Measurements from ENCODE around the gene PHACTR1.
"Not testable (repeated sequence)": the region's sequence is repeated elsewhere in the genome, so short reads cannot be mapped to it uniquely, and the experiment has no call there.

Gene PHACTR1

GRCh38 chr6:12716298-12716916, at the start of gene PHACTR1:
TSS of gene PHACTR1 (plus strand) at chr6:12716767.
- no peak for DNase-seq

GRCh38 chr6:12666886-12667285, 49.7 kb upstream of the PHACTR1 start:
- no peak for DNase-seq

GRCh38 chr6:12675931-12676330, 40.6 kb upstream of the PHACTR1 start:
- no peak for DNase-seq

- DNase-seq, result no peak
Observed at GRCh38 chr6:12679341-12679740, 37.2 kb upstream of the PHACTR1 start.

GRCh38 chr6:12693122-12693521, 23.4 kb upstream of the PHACTR1 start:
- DNase-seq, result no peak

GRCh38 chr6:12698298-12698697, 18.3 kb upstream of the PHACTR1 start:
- no peak for DNase-seq

- DNase-seq, result no peak
Observed at GRCh38 chr6:12704946-12705345, 11.6 kb upstream of the PHACTR1 start.

- no peak for DNase-seq
Observed at GRCh38 chr6:12709116-12709515, 7.5 kb upstream of the PHACTR1 start.

- no peak for DNase-seq
Observed at GRCh38 chr6:12709556-12710232, 6.9 kb upstream of the PHACTR1 start.

- DNase-seq, result no peak
Observed at GRCh38 chr6:12710921-12711320, 5.6 kb upstream of the PHACTR1 start.

- no peak for DNase-seq
Observed at GRCh38 chr6:12714022-12714421, 2.5 kb upstream of the PHACTR1 start.

- DNase-seq, result no peak
Observed at GRCh38 chr6:12715437-12715836, 1.1 kb upstream of the PHACTR1 start.

- DNase-seq, result no peak
Observed at GRCh38 chr6:12717356-12717755, 789 bp downstream of the PHACTR1 start.

GRCh38 chr6:12718015-12718414, 1.4 kb downstream of the PHACTR1 start:
- DNase-seq, result no peak

- DNase-seq, result no peak
Observed at GRCh38 chr6:12719017-12719416, 2.5 kb downstream of the PHACTR1 start.

- DNase-seq, result no peak
Observed at GRCh38 chr6:12720310-12720709, 3.7 kb downstream of the PHACTR1 start.

GRCh38 chr6:12725263-12725662, 8.7 kb downstream of the PHACTR1 start:
- DNase-seq, result no peak

GRCh38 chr6:12729467-12729866, 12.9 kb downstream of the PHACTR1 start:
- no peak for DNase-seq

GRCh38 chr6:12730809-12731208, 14.2 kb downstream of the PHACTR1 start:
- DNase-seq, result not testable (repeated sequence)

- no peak for DNase-seq
Observed at GRCh38 chr6:12733876-12734275, 17.3 kb downstream of the PHACTR1 start.

- no peak for DNase-seq
Observed at GRCh38 chr6:12735786-12736185, 19.2 kb downstream of the PHACTR1 start.

- DNase-seq, result no peak
Observed at GRCh38 chr6:12748411-12748810, 31.8 kb downstream of the PHACTR1 start.

- no peak for DNase-seq
Observed at GRCh38 chr6:12748815-12749521, 32.4 kb downstream of the PHACTR1 start.

All from stimulated activated CD4-positive, alpha-beta T cell treated with anti-CD3 and anti-CD28 coated beads, Interleukin-4, amount 100 ng/mL, for 24 hours (primary cell).